Panc1 (cell line): ENCODE measurements around the gene RPN2. TPM values are rescaled to one million over a fixed set of nuclear protein-coding genes. Genes with fewer than 3 reads are reported as not detected.

ENCODE experiments used
- ATAC-seq: fragments of 200-7000 bp; cut with Tn5 transposase; 2 replicates; pipeline ENCODE4 v1.9.1; 2020; ENCODE audit warnings: mild to moderate bottlenecking, moderate library complexity
- BruUV-seq: library from RNA; stranded (reverse); fragments of 400-500 nt; replicated peaks from 2 replicates; lab custom pipeline; 2021; lab: Mats Ljungman, UMichigan
- CTCF ChIA-PET: fragments of 300-600 bp; sonication (Branson Sonifier 250); formaldehyde crosslinking; loops from one replicate; lab custom pipeline; 2022; ENCODE audit warnings: antibody characterized with exemption; lab: Charles Lee
- POLR2A ChIA-PET: fragments of 300-600 bp; sonication (Branson Sonifier 250); formaldehyde crosslinking; loops from one replicate; lab custom pipeline; 2022; ENCODE audit warnings: antibody characterized with exemption; lab: Charles Lee
- DNase-seq: peaks from one replicate; pipeline ENCODE4 v3.0.0-alpha.2; 2010; ENCODE audit warnings: low read depth, low spot score
- H3K27ac ChIP-seq: 2 replicates; pipeline ENCODE4 v1.5.1; 2011; ENCODE audit warnings: mild to moderate bottlenecking, low read length, inconsistent platforms
- H3K27me3 ChIP-seq: fragments of 200-500 bp; sonication (Bioruptor generic); 2 replicates; pipeline ENCODE4 v1.6.0; 2014; ENCODE audit warnings: low read length, inconsistent platforms; ENCODE audit not compliant: control insufficient read depth, insufficient read depth
- H3K36me3 ChIP-seq: fragments of 200-500 bp; sonication (Bioruptor generic); 2 replicates; pipeline ENCODE4 v1.5.1; 2014; ENCODE audit warnings: inconsistent platforms, mild to moderate bottlenecking, low read length, moderate library complexity; ENCODE audit not compliant: control insufficient read depth, insufficient read depth
- H3K4me1 ChIP-seq: 2 replicates; pipeline ENCODE4 v1.5.1; 2011; ENCODE audit warnings: inconsistent platforms, mild to moderate bottlenecking, low read length, moderate library complexity; ENCODE audit not compliant: control insufficient read depth, insufficient read depth
- H3K4me3 ChIP-seq, 2 experiments: 2 replicates each; pipeline ENCODE4 v1.5.1; 2011 to 2012; ENCODE audit warnings: low read depth in 2 of 2, low read length in 2 of 2, mild to moderate bottlenecking in 2 of 2, inconsistent platforms in 1 of 2, moderate library complexity in 1 of 2
- H3K9me3 ChIP-seq: fragments of 200-500 bp; sonication (Bioruptor generic); 2 replicates; pipeline ENCODE4 v1.5.1; 2014; ENCODE audit warnings: low read depth, mild to moderate bottlenecking, inconsistent platforms, low read length, moderate library complexity; ENCODE audit not compliant: control insufficient read depth, insufficient read depth
- CTCF ChIP-seq: fragments of 450-650 bp; IDR thresholded peaks from 2 replicates; pipeline ENCODE4 v1.5.1; 2017; ENCODE audit warnings: mild to moderate bottlenecking
- POLR2AphosphoS5 ChIP-seq: IDR thresholded peaks from 2 replicates; pipeline ENCODE4 v1.6.1; 2012; ENCODE audit warnings: mild to moderate bottlenecking, low read depth, low read length, moderate library complexity
- REST ChIP-seq, 2 experiments: IDR thresholded peaks; 2 replicates each; pipeline ENCODE4 v1.6.1; 2011 to 2012; ENCODE audit warnings: low read depth in 2 of 2, control low read depth in 1 of 2, low read length in 1 of 2, mild to moderate bottlenecking in 1 of 2, moderate library complexity in 1 of 2; ENCODE audit not compliant: insufficient read depth in 1 of 2
- SIN3A ChIP-seq: IDR thresholded peaks from 2 replicates; pipeline ENCODE4 v1.6.1; 2012; ENCODE audit warnings: low read depth, mild to moderate bottlenecking, low read length, moderate library complexity, borderline replicate concordance; ENCODE audit not compliant: insufficient read depth
- TCF7L2 ChIP-seq: IDR thresholded peaks from 2 replicates; pipeline ENCODE4 v1.6.1; 2011; ENCODE audit warnings: mild to moderate bottlenecking, low read depth, low read length, inconsistent platforms
- in situ Hi-C: cut with HindIII; loops from 2 replicates; pipeline ENCODE4 v1.10.0; 2016; ENCODE audit warnings: low sequenced_read_pairs, low pct_unique_long_range_greater_than_20kb
- intact Hi-C: fragments of 100-400 bp; cut with micrococcal nuclease; formaldehyde crosslinking; loops from one replicate; pipeline ENCODE4 v1.10.0; 2022; ENCODE audit not compliant: unreplicated experiment
- total RNA-seq: library from RNA; stranded (reverse); gene quantifications from one replicate; pipeline ENCODE4 v1.2.1, GENCODE V29; 2021; ENCODE audit not compliant: unreplicated experiment

Gene RPN2
- total RNA-seq, 1 experiment from 2014 or later, result 250 TPM

- ATAC-seq (no peak), DNase-seq (no peak)
- Histone ChIP-seq H3K27ac (no peak overlapping the region), H3K4me3 (no peak overlapping the region), H3K27me3 (no peaks in the 10 kb centered on the region), H3K9me3 (no peaks in the 10 kb centered on the region), H3K36me3 (peaks cover 40% of the 10 kb centered on the region), H3K4me1 (no peaks in the 10 kb centered on the region)
- ChIA-PET CTCF (no interaction called here), POLR2A (no interaction called here)
- in situ Hi-C loops (no loop called here), intact Hi-C loops (no loop called here)
- no TSS peak for BruUV-seq
- TF ChIP-seq CTCF (no peak), TCF7L2 (no peak), REST (IDR thresholded peaks at IDR 0.05; ENCODE audit: insufficient read depth in 1 of 2, low read depth in 2 of 2, low read length in 1 of 2) (no peak), SIN3A (no peak), POLR2AphosphoS5 (no peak)
Measured at GRCh38 chr20:37238426-37238825, 59.3 kb downstream of the RPN2 start.

GRCh38 chr20:37238935-37239451 is 59.9 kb downstream of the RPN2 start:
- Histone ChIP-seq H3K27me3 (no peaks in the 10 kb centered on the region), H3K36me3 (peaks cover 40% of the 10 kb centered on the region), H3K4me1 (no peaks in the 10 kb centered on the region), H3K4me3 (no peak overlapping the region), H3K27ac (no peak overlapping the region), H3K9me3 (no peaks in the 10 kb centered on the region)
- ChIA-PET POLR2A (no interaction called here), CTCF (no interaction called here)
- no peak for ATAC-seq
- intact Hi-C loops, result no loop called here
- BruUV-seq, result no TSS peak
- in situ Hi-C loops, result no loop called here
- no peak for DNase-seq
- TF ChIP-seq SIN3A (no peak), POLR2AphosphoS5 (no peak), TCF7L2 (no peak), REST (IDR thresholded peaks at IDR 0.05; ENCODE audit: insufficient read depth in 1 of 2, low read depth in 2 of 2, low read length in 1 of 2) (no peak), CTCF (no peak)
